Stimulated activated CD4-positive, alpha-beta T cell treated with anti-CD3 and anti-CD28 coated beads, Interleukin-4, amount 100 ng/mL, for 48 hours (primary cell): ENCODE data around the gene FAM131B.

ENCODE experiments used
- DNase-seq, 2 donors: peaks; one replicate each; pipeline ENCODE4 v3.0.0-alpha.2; 2020; ENCODE audit warnings: low read depth in 2 of 2

The FAM131B gene

GRCh38 chr7:143322760-143323633 is 39.5 kb downstream of the FAM131B start:
- no peak for DNase-seq

GRCh38 chr7:143321734-143322133 is 40.8 kb downstream of the FAM131B start:
- DNase-seq = no peak

- no peak for DNase-seq
Observed at GRCh38 chr7:143321242-143321641, 41.3 kb downstream of the FAM131B start.

- no peak for DNase-seq
Observed at GRCh38 chr7:143320620-143321019, 41.9 kb downstream of the FAM131B start.

GRCh38 chr7:143318661-143319060 is 43.9 kb downstream of the FAM131B start:
- DNase-seq = no peak

GRCh38 chr7:143316492-143316891 is 46.0 kb downstream of the FAM131B start:
- DNase-seq = no peak

GRCh38 chr7:143315776-143316175 is 46.7 kb downstream of the FAM131B start, which contains the start of gene CLCN1:
TSS of gene CLCN1 (plus strand) at chr7:143316111. CDS start at chr7:143316213, 102 bp downstream.
- DNase-seq = no peak

- DNase-seq = no peak
Observed at GRCh38 chr7:143314127-143314526, 48.4 kb downstream of the FAM131B start.

- no peak for DNase-seq
Observed at GRCh38 chr7:143308632-143309031, 53.9 kb downstream of the FAM131B start.

GRCh38 chr7:143305423-143306070 is 57.0 kb downstream of the FAM131B start:
- DNase-seq = peak; percentile 58 to 82

GRCh38 chr7:143304938-143305337 is 57.6 kb downstream of the FAM131B start:
- DNase-seq = no peak

GRCh38 chr7:143303733-143304132 is 58.8 kb downstream of the FAM131B start:
- DNase-seq = no peak
